ENCODE results near the gene UROS.

UROS gene

DNA sequence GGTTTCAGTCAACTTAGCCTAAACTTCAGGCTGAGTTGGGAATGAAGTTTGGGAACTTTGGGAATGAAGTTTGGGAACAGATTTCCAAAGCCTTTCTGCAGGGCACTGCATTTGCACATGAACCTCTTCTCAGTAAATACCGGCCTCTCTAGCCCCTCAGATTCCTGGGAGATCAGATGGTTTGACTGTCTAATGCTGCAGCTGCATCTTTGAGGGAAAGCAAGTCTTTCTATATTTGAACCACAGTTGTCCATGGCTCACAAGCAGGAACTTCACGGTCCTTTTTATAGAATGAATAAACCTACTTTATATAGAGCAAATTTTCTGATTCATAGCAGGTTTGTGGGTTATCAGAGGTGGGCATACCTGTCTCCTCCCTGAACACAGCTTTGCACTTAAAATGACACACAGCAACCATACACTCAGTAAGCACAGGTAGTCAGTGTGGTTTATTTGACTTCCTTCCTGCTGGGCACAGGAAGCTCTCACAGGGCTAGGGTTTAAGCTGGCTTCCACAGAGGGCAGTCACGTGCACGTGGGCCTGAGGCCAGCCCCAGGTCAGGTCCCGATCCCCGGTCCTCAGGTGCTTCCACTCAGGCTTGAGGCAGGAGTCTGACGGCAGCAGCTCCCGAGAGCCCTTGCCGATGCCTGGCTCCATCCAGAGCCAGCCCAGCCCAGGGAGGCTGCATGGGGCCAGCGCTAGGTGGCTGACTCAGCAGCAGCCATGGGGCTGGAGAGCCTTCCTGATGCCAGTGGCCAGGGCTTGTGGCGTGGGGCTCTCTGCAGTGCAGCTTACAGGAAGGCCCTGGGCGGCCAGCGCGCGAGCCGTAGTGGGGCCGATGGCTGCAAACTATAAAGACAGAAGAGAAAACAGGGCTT lies 34.7 kb downstream of the UROS start:
- no peak for DNase-seq (ENCODE audit: low spot score)

DNA sequence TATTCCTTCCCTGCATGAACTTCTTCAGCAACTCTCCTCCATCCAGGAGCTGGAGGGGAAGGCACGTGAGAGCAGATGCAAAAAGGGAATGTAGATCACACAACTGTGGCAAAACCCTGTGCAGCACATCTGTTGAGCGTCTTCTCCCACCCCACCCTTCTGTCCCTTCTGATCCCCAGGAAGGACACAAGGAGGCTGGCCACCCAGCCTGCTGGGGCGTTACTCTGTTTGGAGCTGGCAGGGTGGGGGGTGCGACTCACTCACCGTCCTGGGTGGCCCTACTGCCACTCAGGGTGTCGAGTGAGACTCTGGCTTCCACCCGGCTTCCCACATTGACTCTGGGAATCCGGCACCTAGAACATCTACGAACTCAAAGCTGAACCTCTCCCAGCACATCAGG lies 37.3 kb downstream of the UROS start:
- DNase-seq (ENCODE audit: low spot score) = no peak

DNA sequence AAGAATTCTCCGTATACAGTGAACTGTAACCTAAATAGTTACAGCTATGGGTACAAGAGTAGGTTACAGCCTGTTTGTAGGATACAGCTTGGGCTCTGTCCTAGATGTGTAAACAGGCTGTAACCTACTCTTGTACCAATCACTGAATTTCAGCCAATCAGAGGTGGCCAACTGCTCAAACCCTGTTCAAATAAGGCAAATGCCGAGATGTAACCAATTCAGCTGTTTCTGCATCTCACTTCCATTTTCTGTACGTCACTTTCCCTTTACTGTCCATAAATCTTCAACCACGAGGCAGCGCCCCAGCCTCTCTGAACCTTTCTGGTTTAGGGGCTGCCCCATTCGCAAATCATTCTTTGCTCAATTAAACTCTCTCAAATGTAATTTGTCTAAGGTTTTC lies 39.1 kb downstream of the UROS start:
- no peak for DNase-seq (ENCODE audit: low spot score)

DNA sequence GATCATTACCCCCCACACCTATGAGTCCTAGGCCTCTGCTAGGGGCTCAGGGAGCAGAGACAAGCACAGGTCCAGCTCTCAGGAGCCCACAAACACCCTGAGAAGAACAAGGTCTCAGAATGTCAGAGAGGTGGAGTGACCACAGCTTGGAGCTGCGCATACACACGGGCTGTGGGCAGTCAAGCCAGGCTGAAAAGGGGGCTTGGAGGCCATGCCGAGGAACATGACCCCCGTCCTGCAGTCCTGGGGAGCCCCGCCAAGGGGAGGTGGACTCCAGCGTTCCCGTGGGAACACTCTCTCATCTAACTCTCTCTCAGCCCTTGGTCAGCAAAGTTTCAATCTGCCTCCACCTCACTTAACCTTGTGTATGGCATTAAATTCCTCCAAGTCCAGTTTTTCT lies 39.6 kb downstream of the UROS start:
- no peak for DNase-seq (ENCODE audit: low spot score)

DNA sequence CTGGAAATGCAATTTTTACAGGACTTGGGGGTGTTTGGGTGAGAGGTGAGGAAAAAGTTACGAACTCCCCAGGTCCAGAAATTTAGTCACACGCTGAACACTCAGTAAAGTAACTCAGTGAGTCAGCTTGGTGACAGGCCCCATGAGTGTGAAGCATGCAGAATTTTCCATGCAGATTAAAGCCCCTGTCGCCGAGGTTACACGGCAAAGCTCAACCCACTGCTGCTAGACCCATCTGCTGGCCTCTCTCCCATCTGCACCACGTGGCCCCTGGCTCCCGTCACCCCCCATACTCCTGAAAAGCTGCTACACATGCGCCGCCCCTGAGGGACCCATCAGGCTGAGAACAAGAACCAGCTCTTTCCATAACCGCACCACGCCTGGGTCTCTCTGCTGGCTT lies 40.4 kb downstream of the UROS start:
- no peak for DNase-seq (ENCODE audit: low spot score)

DNA sequence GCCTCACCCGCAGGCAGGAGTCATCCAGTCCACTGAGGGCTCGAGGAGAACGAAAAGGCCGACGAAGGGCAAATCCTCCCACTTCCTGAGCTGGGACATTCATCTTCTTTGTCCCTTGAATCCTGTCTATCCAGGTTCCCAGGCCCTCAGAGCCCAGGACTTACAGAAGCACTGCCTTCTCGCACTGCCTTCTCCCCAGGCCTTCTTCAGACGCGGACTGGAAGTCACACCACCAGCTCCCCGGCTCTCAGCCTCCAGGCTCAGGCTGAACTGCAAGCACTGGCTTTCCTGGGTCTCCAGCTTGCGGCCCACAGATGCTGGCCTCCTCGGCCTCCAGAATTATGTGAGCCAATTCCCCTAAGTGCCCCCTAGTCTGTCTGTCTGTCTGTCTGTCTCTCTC lies 41.0 kb downstream of the UROS start:
- no peak for DNase-seq (ENCODE audit: low spot score)

DNA sequence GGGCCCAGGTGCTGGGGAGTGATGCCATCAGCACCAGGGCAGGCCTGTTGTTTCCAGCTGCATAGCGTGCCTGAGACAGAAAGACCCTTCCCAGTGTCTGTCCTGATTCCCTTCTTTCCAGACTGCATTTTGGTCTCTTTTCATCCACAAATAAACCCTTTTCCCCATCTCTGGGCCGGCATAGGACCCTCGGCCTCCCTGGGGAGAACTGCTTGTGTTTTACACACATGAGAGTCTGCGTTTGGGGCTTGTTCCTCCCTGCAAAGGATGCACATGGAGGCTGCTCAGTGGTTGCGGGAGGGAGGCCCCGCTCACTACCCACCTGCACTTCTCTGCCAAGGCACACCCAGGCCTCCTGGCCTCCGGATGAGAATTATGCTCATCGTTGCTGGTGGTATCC lies 41.7 kb downstream of the UROS start:
- DNase-seq (ENCODE audit: low spot score) = no peak

DNA sequence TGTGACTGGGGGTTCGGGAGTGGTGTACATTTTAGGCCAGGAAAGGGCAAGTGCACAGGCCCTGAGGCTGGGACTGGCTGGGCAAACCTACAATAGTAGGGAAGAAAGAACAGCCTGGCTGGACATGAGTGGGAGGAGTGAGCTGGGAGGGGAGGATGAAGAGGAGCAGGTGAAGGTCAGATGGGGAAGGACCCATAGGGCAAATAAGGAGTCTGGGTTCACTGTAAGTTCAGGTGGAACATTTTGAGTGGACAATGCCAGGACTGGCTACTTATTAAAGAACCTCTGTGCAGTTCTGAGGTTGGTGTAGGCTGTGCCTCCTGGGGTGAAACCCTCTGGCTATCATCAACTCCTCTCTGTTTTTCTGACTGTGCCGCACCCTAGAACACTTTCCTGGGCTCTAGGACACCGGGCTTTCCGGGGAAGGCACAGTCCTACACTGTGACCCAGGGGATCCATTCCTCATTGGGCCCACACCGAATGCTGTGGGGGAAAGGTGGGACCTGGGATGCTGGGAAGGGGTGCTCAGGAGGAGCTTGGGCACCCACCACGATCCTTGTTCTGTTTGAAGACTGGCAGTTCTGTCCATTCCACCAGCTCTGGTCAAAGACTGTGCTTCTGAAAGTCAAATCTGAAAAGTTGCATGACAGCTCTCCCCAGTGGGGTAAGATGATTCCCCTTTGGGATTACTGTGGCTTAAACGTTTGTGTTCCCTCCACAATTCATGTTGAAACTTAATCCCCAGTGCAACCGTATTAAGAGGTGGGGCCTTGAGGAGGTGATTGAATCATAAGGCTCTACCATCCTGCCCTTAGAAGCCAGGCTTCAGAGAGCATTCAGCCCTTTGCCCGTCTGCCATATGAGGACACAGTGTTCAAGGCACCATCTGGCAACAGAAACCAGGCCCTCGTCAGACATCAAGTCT lies 43.4 kb downstream of the UROS start:
- no peak for DNase-seq (ENCODE audit: low spot score)

DNA sequence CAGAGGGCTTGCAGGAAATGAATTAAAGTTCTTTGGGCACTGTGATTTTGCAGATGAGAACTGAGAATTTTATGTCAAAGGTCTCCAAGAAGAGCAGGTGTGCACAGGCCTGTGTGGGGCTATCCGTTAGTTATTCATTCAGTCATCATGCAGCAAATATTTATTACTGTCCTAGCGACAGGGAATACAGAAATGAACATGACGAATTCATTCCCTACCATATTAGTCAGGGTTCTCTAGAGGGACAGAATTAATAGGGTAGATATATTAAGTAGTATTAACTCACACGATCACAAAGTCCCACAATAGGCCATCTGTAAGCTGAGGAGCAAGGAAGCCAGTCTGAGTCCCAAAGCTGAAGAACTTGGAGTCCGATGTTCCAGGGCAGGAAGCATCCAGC lies 44.5 kb downstream of the UROS start:
- DNase-seq (ENCODE audit: low spot score) = no peak

DNA sequence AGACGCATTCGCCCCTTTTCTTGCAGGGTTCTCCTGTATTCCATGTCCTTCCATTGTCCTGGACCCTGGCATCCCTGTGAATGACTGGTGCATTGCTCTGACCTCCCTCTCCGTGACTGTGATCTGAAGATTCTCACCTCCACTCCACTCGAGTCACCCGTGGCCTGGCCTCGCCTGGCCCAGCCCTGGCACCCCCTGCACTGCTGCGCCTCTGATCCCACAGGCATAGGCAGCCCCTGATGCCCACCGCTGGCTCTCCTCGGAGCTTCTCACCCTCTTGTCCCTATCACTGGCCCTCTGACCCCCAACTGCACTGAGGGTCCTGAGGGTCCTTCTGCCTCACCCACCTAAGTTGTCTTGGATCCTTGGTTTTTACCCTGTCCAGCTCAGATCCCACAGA lies 45.3 kb downstream of the UROS start:
- DNase-seq (ENCODE audit: low spot score) = no peak

DNA sequence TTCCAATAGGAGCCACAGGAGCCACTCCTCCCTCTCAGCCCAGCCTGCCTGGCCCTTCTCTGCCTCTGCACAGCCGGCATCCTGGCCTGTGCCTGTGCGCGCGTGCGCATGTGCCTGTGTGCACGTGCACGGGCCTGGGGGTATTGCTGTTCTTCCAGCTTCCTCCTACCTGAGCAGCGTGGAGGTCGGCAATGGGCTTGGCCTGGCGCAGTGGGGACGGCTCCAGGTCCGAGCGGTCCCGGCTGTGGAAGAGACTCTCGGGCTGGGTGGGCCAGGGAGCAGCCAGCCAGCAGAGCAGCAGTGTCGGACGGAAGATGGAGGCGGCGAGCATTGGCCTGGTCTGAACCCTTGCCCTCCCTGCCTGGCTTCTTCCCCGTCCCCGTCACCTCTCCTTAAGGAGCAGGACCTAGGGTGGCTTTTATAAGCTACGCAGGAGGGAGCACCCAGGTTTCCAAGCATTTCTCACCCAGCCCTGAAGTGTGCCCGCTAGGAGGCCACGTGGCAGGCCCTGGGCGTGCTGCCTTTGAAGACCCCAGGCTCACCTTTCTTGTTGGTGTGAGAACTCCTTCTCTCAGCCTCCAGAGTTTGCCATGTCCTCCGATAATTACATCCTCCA lies 47.5 kb downstream of the UROS start, which contains the start of gene MMP21:
Gene MMP21 (minus strand): TSS at position 331 of the 616 bp plus-strand sequence. CDS start 0 bp downstream, at position 331.
- no peak for DNase-seq (ENCODE audit: low spot score)

DNA sequence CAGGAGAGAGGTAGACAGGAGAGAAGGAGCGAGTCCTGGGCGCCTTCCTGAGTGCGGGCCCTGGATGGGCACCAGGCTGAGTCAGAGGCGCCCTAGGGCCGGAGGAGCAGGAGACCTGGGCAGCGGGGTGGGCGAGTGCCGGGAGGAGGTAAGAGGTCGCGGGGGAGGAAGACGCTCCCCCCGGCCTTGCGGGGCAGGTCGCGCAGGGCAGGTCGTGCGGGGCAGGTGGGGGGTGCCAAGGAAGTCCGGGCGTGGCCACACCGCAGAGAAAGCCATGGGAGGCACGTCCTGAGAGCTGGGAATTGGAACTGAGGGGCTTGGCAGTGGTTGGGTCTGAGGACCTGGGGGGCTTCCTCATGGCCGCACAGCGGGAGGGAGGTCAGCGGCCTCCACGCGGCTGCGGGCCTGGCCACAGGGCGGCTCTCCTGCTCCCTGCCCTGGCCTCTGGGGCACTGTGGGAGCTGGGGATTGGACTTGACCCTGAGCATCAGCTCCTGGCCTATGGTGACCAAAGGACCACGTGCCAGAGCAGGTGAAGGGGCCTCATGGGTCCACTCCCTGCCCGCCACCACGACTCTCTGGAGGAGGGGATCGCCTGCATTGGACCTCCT lies 48.4 kb downstream of the UROS start:
- DNase-seq (ENCODE audit: low spot score) = no peak

DNA sequence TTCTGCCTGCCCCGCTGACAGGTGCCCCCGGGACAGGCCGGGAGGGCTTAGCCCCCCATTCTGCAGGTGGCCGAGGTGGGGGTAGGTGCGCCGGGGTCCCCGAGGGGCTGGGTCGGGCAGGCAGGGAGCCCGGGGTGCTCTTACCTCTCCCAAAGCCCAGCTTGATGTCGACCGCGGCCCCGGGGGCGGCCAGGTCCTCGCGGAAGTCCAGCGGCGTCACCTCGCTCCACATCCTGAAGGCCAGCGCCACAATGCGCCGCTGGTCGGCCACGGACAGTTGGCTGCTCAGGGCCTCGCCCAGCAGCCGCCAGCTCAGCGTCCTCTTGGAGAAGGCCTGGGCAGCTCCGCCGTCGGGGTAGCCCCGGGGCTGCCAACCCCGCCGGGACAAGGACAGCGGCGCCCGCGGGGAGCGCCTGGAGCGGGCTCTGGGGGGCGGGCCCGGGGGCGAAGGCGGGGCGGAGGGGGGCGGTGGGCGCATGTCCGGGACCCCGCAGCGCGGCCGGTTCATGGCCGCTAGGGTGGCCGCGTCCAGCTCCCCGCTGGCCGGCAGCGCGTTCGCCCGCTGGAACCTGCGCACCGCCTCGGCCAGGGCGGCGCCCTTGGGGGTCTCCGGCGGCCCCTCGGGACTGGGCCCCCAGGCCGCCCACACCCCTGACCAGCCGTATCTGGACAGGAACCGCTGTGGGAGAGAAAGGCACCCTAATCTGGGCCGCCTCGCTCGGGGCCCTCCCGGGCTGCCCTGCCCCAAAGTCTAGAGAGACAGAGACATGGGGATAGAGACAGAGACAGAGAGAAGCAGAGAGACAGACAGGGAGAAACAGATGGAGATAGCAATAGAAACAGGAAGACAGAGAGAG lies 49.1 kb downstream of the UROS start:
- DNase-seq (ENCODE audit: low spot score) = no peak

DNA sequence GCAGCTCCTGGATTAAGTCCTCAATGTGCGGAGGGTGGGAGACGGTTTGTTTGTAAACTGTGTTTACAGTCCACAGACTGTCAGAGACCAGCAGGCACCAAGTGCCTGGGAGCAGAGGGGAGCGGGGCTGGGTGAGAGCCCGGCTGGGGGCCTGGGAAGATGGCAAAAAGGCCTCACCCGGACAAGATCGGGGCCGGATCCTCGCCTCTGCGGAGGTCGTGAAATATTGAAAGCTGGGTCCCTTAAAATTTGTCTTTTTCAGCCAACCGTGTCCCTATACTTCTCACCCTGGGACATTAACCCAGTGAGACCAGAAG lies 50.2 kb downstream of the UROS start:
- DNase-seq (ENCODE audit: low spot score) = no peak

DNA sequence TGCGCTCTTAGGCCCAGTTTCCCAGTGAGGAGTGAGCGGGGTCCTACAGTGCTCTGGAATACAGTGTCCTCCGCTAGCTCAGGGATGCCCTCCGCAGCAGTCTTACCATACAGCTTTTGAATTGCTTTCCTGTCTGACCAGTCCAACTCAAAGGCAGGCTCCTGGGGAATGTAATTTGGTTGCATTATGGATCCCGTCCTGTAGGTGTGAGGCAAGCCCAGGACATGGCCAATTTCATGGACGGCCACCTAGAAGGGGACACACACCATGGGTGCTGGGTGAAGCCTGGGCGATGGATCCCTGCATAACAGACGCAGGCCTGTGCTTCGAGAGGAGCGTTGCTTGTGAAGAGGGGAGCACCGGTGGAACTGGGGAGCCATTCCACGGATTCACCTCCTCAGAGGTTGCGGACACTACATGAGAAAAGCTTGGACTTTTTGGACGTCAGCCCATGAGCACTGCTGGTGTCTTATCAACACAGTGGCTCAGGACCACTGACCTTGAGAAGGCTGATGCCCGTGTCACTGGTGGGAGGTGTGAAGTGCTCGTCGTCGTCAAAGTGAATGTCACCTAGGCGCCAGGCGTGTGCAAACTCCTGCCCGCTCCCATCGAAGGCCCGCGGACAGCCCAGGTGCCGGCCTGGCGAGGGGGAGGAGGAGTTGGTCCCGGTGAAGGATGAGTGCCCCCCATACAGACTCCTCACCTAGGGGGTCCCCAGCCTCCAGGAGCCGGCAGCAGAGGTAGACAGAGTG lies 50.8 kb downstream of the UROS start:
- DNase-seq (ENCODE audit: low spot score) = no peak

DNA sequence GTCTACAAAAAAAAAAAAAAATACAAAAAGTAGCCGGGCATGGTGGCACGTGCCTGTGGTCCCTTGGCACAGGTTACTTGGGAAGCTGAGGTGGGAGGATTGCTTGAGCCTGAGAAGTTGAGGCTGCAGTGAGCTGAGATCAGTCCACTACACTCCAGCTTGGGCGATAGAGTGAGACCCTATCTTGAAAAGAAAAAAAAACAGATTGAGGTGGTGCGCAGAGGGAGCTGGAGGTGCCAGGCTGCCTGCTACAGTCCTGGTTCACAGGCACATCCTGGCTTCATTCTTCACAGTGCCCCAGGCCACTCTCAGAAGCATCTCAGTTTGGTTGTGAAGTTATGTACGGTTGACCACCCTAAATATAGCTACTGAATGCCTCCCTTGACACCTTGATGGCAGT lies 52.2 kb downstream of the UROS start:
- DNase-seq (ENCODE audit: low spot score) = no peak

DNA sequence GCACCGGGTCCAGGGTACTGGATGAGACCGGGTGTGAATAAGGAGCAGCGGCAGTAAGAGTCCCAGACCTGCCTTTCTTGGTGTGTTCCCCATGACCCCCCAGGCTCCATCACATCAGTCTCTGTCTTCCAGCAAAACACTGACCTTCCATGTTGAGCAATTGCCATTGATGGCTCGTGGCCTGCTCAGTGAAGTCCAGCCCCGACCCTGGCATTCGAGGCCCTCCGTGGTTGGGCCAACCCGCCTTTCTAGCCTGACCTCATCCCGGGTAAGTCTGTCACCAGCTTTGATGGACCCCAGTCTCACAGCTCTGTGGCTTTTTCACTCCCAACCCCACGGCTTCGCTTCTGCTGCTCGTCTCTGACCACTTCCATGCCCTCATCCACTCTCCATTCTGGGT lies 53.9 kb downstream of the UROS start:
- no peak for DNase-seq (ENCODE audit: low spot score)

DNA sequence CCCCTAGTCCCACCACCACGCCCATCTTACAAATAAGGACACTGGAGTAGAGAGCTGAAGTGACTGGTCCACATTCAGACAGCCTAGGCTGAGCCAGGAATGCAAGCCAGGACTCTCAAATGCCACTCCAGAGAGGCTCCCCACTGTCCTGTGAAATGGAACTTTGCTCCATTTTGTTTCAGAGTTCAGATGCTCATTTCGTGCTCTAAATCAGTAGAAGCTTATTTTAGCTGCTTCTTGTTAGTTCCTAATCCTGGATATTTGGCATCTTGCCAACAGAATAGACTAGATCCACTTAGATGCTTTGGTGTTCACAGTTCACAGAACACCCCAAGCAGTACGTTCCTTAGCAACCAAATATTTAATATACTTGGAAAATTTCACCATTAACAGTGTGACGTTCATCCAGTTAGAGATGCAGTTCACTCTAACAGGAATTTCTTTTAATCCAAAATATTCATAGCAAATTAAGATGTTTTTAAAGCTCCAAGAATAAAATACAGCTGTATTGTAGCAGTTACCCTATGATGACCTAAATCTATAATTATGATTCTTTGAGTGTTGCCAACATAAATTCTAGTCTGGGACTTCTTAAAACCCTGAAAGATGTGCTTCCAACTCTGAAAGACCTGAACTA lies 54.7 kb downstream of the UROS start:
- DNase-seq (ENCODE audit: low spot score) = peak; percentile 26

DNA sequence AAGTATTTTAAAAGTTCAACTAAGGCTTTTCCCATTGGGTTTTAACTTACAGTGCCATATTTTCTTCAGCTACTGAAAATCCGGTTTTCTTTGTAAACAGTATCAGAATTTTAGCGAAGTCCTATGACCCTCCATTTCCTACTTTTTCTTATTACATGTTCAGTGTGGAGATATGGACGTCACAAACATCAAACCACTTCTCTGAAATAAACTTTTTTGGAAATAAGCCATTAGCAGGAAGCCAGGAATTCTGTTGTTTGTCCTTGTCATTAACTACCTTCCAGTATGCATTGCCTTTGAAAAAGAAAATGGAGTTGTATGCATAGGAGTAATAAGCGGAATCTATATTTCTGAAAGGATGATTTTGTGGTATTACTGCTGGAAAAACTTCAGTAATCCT lies 56.5 kb downstream of the UROS start:
- no peak for DNase-seq (ENCODE audit: low spot score)

DNA sequence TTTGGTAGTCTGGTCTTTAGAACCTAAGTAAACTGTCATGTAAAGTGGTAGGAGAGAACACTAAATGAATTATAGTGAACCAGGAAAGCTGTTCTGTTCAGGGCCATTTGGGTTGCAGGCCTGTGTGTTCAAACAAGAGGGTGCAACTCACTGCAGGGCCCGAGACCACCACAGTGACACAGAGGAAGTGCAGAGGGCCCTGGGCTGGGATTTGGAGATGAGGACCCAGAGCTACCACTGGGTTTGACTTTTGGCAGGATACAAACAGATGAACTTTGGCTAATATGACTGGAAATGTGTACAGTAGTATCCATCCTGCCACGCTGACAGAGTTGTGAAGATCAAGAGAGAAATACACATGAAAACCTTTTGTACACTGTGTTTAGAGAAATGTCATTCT lies 57.2 kb downstream of the UROS start:
- no peak for DNase-seq (ENCODE audit: low spot score)

All from hematopoietic multipotent progenitor cell treated with erythropoietin and hydrocortisone succinate and interleukin-3 and kit ligand, for 17 days (in vitro differentiated cells).